Activated T-helper 1 cell treated with anti-CD3 and anti-CD28 coated beads, Interleukin-12 subunit alpha, Interleukin-12 subunit beta, Interleukin-2, Interleukin-4 antibody, amounts not matched to agents 30 ng/mL and 10 ng/mL and 1 ng/mL, durations not matched to agents 14 hours and 24 hours and 36 hours (primary cell): ENCODE measurements around the gene DMRT1. TPM values are rescaled to one million over a fixed set of nuclear protein-coding genes. Genes with fewer than 3 reads are reported as not detected.
"Not testable (repeated sequence)": the region's sequence is repeated elsewhere in the genome, so short reads cannot be mapped to it uniquely, and the experiment has no call there.

ENCODE experiments used
- DNase-seq: peaks from one replicate; pipeline ENCODE4 v3.0.0; 2021; ENCODE audit warnings: low spot score
- H3K27ac Mint-ChIP-seq: one replicate; pipeline ENCODE4 v1.8.0; 2021; ENCODE audit warnings: mild to moderate bottlenecking, mixed read lengths
- H3K27me3 Mint-ChIP-seq: one replicate; pipeline ENCODE4 v1.8.0; 2022; ENCODE audit warnings: mild to moderate bottlenecking, moderate library complexity, mixed read lengths; ENCODE audit not compliant: insufficient read depth
- H3K36me3 Mint-ChIP-seq: one replicate; pipeline ENCODE4 v1.8.0; 2021; ENCODE audit warnings: low read depth, mixed read lengths
- H3K4me1 Mint-ChIP-seq: one replicate; pipeline ENCODE4 v1.8.0; 2021; ENCODE audit warnings: low read depth, mixed read lengths
- H3K4me3 Mint-ChIP-seq: one replicate; pipeline ENCODE4 v1.8.0; 2021; ENCODE audit warnings: mild to moderate bottlenecking, moderate library complexity, mixed read lengths
- H3K9me3 Mint-ChIP-seq: one replicate; pipeline ENCODE4 v1.8.0; 2021; ENCODE audit warnings: mixed read lengths
- intact Hi-C: fragments of 100-400 bp; cut with micrococcal nuclease; formaldehyde crosslinking; loops from one replicate; pipeline ENCODE4 v1.15.1; 2024
- total RNA-seq: library from RNA; stranded (reverse); gene quantifications from 2 replicates; pipeline ENCODE4 v1.2.3, GENCODE V29; 2022

DMRT1 gene
- total RNA-seq, 1 donor from 2014 or later, result not detected

- intact Hi-C loops, result no loop called here
- no peaks in the 10 kb centered on the region for H3K36me3 Mint-ChIP-seq
- no peaks in the 10 kb centered on the region for H3K4me1 Mint-ChIP-seq
- no peak for DNase-seq
- H3K9me3 Mint-ChIP-seq, result no peaks in the 10 kb centered on the region
- peaks cover 20% of the 10 kb centered on the region for H3K27me3 Mint-ChIP-seq
- H3K4me3 Mint-ChIP-seq, result no peak overlapping the region
- H3K27ac Mint-ChIP-seq, result no peak overlapping the region
These were observed 71.3 kb downstream of the DMRT1 start for GRCh38 chr9:912776-913175.

- intact Hi-C loops, DNase-seq, H3K4me1 Mint-ChIP-seq, H3K27ac Mint-ChIP-seq, H3K36me3 Mint-ChIP-seq, H3K9me3 Mint-ChIP-seq, H3K4me3 Mint-ChIP-seq: not testable (repeated sequence)
- peaks cover 15% of the 10 kb centered on the region for H3K27me3 Mint-ChIP-seq
These were observed 72.0 kb downstream of the DMRT1 start for GRCh38 chr9:913526-913925.

GRCh38 chr9:917730-918129, 76.2 kb downstream of the DMRT1 start:
- Mint-ChIP-seq H3K4me1 (no peaks in the 10 kb centered on the region), H3K4me3 (no peak overlapping the region), H3K36me3 (no peaks in the 10 kb centered on the region), H3K9me3 (no peaks in the 10 kb centered on the region), H3K27me3 (peaks cover 2% of the 10 kb centered on the region), H3K27ac (no peak overlapping the region)
- intact Hi-C loops, result no loop called here
- no peak for DNase-seq

- H3K36me3 Mint-ChIP-seq, result no peaks in the 10 kb centered on the region
- H3K4me1 Mint-ChIP-seq, result no peaks in the 10 kb centered on the region
- no peak for DNase-seq
- H3K9me3 Mint-ChIP-seq, result no peaks in the 10 kb centered on the region
- H3K4me3 Mint-ChIP-seq, result no peak overlapping the region
- no peaks in the 10 kb centered on the region for H3K27me3 Mint-ChIP-seq
- intact Hi-C loops, result no loop called here
- H3K27ac Mint-ChIP-seq, result no peak overlapping the region
These were observed 79.4 kb downstream of the DMRT1 start for GRCh38 chr9:920927-921326.

GRCh38 chr9:922171-922570, 80.7 kb downstream of the DMRT1 start:
- H3K27me3 Mint-ChIP-seq, result no peaks in the 10 kb centered on the region
- no peak overlapping the region for H3K27ac Mint-ChIP-seq
- no peaks in the 10 kb centered on the region for H3K9me3 Mint-ChIP-seq
- H3K36me3 Mint-ChIP-seq, result no peaks in the 10 kb centered on the region
- no peak overlapping the region for H3K4me3 Mint-ChIP-seq
- H3K4me1 Mint-ChIP-seq, result no peaks in the 10 kb centered on the region
- intact Hi-C loops, result no loop called here
- DNase-seq, result no peak

- Mint-ChIP-seq H3K4me1 (no peaks in the 10 kb centered on the region), H3K36me3 (no peaks in the 10 kb centered on the region), H3K9me3 (no peaks in the 10 kb centered on the region), H3K27me3 (no peaks in the 10 kb centered on the region), H3K4me3 (no peak overlapping the region), H3K27ac (no peak overlapping the region)
- intact Hi-C loops, result no loop called here
- no peak for DNase-seq
These were observed 81.2 kb downstream of the DMRT1 start for GRCh38 chr9:922731-923130.

- H3K4me3 Mint-ChIP-seq, result no peak overlapping the region
- H3K4me1 Mint-ChIP-seq, result no peaks in the 10 kb centered on the region
These were observed 85.5 kb downstream of the DMRT1 start for GRCh38 chr9:926976-927375.

GRCh38 chr9:928363-929042, 87.0 kb downstream of the DMRT1 start:
- DNase-seq, result no peak
- Mint-ChIP-seq H3K27ac (no peak overlapping the region), H3K4me1 (no peaks in the 10 kb centered on the region), H3K9me3 (no peaks in the 10 kb centered on the region), H3K36me3 (no peaks in the 10 kb centered on the region), H3K4me3 (no peak overlapping the region), H3K27me3 (peaks cover 4% of the 10 kb centered on the region)
- intact Hi-C loops, result no loop called here

More at GRCh38 chr9:926976-927375, 85.5 kb downstream of the DMRT1 start:
- H3K27me3 Mint-ChIP-seq, result peaks cover 4% of the 10 kb centered on the region
- no peak overlapping the region for H3K27ac Mint-ChIP-seq
- no peaks in the 10 kb centered on the region for H3K9me3 Mint-ChIP-seq
- H3K36me3 Mint-ChIP-seq, result no peaks in the 10 kb centered on the region
- no peak for DNase-seq
- intact Hi-C loops, result no loop called here

- Mint-ChIP-seq H3K9me3 (no peaks in the 10 kb centered on the region), H3K4me3 (no peak overlapping the region), H3K4me1 (no peaks in the 10 kb centered on the region), H3K27ac (no peak overlapping the region), H3K36me3 (no peaks in the 10 kb centered on the region), H3K27me3 (peaks cover 9% of the 10 kb centered on the region)
- DNase-seq, result no peak
- intact Hi-C loops, result no loop called here
These were observed 88.2 kb downstream of the DMRT1 start for GRCh38 chr9:929719-930118.

- DNase-seq, result no peak
- H3K4me3 Mint-ChIP-seq, result no peak overlapping the region
- intact Hi-C loops, result no loop called here
These were observed 91.9 kb downstream of the DMRT1 start for GRCh38 chr9:933356-933755.

GRCh38 chr9:935348-935965, 94.0 kb downstream of the DMRT1 start:
- DNase-seq, result no peak
- H3K27me3 Mint-ChIP-seq, result peaks cover 16% of the 10 kb centered on the region
- H3K36me3 Mint-ChIP-seq, result no peaks in the 10 kb centered on the region
- H3K4me1 Mint-ChIP-seq, result no peaks in the 10 kb centered on the region
- H3K9me3 Mint-ChIP-seq, result no peaks in the 10 kb centered on the region
- intact Hi-C loops, result no loop called here
- H3K4me3 Mint-ChIP-seq, result no peak overlapping the region
- H3K27ac Mint-ChIP-seq, result no peak overlapping the region

More at GRCh38 chr9:933356-933755, 91.9 kb downstream of the DMRT1 start:
- Mint-ChIP-seq H3K9me3 (no peaks in the 10 kb centered on the region), H3K27me3 (peaks cover 15% of the 10 kb centered on the region), H3K27ac (no peak overlapping the region), H3K36me3 (no peaks in the 10 kb centered on the region), H3K4me1 (no peaks in the 10 kb centered on the region)

GRCh38 chr9:942805-943580, 101.5 kb downstream of the DMRT1 start:
- Mint-ChIP-seq H3K4me3 (no peak overlapping the region), H3K9me3 (no peaks in the 10 kb centered on the region), H3K27me3 (peaks cover 18% of the 10 kb centered on the region)

GRCh38 chr9:947985-948384, 106.5 kb downstream of the DMRT1 start:
- H3K36me3 Mint-ChIP-seq, result no peaks in the 10 kb centered on the region
- intact Hi-C loops, result no loop called here
- H3K4me3 Mint-ChIP-seq, result no peak overlapping the region

More at GRCh38 chr9:942805-943580, 101.5 kb downstream of the DMRT1 start:
- Mint-ChIP-seq H3K36me3 (no peaks in the 10 kb centered on the region), H3K27ac (no peak overlapping the region), H3K4me1 (no peaks in the 10 kb centered on the region)
- intact Hi-C loops, result no loop called here
- DNase-seq, result no peak

More at GRCh38 chr9:947985-948384, 106.5 kb downstream of the DMRT1 start:
- Mint-ChIP-seq H3K27ac (no peak overlapping the region), H3K9me3 (no peaks in the 10 kb centered on the region), H3K27me3 (peaks cover 19% of the 10 kb centered on the region), H3K4me1 (no peaks in the 10 kb centered on the region)
- no peak for DNase-seq
